HG03095 (cell line): ENCODE results near the gene KCNQ5.
A peak's percentile ranks its signal among the peaks of the same experiment; 100 is the strongest.

Source experiments
- ATAC-seq: cut with Tn5 transposase; IDR thresholded peaks from one replicate; pipeline ENCODE4 v1.9.1; 2021; ENCODE audit warnings: moderate library complexity; ENCODE audit not compliant: unreplicated experiment

KCNQ5 gene

GRCh38 chr6:72639920-72640614, 18.2 kb downstream of the KCNQ5 start:
- no peak for ATAC-seq

GRCh38 chr6:72640615-72640930, 18.7 kb downstream of the KCNQ5 start:
- ATAC-seq: no peak

DNA sequence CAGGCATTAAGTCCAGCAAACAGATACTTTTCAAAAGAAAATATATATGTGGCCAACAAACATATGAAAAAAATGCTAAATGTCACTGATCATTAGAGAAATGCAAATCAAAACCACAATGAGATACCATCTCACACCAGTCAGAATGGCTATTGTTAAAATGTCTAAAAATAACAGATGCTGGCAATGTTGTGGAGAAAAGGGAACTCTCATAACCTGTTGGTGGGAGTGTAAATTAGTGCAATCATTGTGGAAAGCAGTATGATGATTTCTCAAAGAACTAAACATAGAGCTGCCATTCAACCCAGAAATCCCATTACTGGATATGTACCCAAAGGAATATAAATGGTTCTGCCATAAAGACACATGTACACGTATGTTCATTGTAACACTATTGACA, 20.6 kb downstream of the KCNQ5 start:
- ATAC-seq: no peak

- ATAC-seq: no peak
These were observed 21.4 kb downstream of the KCNQ5 start for GRCh38 chr6:72643214-72643613.

GRCh38 chr6:72646604-72647485, 25.0 kb downstream of the KCNQ5 start:
- no peak for ATAC-seq

DNA sequence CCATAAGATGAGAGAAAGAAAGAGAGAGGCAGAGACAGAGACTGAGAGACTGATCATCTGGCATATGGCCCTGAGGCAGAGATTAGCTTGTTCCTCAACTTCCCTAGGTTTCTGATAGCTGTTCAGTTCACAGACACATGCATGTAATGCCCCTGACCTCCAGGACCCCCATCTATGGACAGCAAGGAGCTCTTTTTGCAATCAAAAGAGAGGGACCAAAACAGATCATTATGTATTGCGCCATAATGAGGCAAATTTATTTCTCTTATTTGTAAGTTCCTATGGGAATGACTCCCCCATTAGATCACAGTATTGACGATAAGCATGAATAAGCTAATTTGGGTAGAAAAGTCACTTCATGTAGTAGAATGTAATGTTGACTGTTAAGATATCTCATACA, 25.6 kb downstream of the KCNQ5 start:
- ATAC-seq: no peak

DNA sequence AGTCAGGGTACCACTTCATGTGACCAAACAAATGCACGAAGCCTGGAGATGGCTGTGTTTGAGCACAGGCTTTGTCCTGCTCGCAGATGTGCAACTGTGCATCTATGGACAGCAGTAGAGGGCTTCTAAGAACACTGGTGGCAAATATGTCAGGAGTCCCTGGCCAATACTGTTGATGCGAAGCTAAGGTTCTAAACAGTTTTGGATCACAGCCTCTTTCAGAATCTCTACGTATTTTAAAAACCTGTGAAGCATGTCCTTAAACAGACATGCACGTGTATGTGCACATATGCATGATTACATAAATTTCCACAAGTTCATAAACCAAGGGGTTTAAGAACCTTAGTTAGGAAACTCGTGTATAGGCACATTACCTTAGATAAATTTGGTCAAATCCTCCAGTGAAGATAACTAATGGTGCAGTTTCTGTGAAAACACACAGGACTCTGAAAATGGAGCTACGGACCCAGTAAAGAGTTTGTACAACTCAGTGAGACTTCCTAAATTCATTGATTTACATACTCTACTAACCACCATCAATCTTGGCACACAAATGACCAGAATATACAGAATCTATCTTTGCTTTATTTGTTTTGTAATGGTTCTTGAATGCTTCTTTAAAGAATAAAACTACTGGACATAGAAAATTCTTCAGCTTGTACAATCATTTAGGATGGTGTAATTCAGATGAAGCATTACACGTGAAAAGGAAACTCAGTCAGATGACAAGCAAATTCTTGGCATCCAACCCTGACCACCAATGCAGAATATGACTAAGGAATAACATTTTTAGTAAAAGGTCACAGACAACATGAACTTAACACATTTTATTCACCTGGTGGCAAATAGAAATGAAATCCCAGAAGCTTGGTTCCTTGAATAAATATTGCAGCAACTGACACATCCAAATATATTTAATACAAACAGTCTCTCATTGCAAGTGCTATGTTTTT, 27.4 kb downstream of the KCNQ5 start:
- ATAC-seq: peak; percentile 41

DNA sequence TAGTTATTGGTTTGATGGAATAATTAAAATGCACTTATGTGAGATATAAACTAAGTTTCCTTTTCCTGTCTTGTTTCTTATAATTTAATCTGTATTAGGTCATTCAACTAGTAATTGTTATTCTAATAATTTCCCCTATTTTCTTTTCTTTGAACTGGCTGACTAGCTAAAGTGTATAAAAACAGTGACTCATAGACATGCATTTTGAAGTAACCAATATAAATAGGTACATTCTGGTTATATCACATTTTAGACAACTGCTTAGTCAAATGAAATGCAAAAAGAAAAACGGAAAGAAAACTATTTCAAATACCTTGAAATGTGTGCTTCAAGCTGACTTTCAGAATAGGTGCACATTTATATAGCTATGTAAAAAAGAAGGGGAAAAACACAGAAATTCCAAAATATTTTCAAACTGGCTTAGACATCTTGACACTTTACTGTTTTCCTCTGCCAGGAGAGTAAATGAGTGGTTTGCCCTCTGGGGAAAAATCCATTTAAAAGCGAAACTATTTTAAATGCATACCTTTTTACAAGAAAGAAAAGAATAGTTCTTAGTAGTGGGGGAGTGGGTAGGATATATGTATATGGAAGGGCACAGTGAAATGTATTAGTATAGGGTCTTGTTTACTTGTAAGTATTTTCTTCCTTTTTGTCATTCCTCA, 28.3 kb downstream of the KCNQ5 start:
- no peak for ATAC-seq

DNA sequence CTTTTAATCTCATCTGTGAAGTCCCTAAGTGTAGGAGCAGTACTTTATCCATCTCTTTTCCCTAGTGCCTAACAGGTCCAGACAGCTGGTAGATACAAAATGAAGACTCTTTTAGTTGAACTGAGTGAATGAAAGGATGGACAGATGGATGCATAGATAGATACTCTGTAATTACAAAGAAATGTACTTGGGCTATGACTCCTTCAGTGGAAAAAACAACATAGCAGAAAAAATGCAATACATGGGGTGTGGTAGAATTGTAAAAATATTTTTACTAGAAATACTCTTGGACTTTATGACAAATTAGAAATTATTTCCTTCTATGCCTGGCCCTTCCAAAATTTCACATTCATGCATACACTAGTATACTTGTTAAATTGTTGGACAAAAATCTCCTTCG, 29.3 kb downstream of the KCNQ5 start:
- ATAC-seq: no peak

- no peak for ATAC-seq
These were observed 30.4 kb downstream of the KCNQ5 start for GRCh38 chr6:72651967-72652956.

DNA sequence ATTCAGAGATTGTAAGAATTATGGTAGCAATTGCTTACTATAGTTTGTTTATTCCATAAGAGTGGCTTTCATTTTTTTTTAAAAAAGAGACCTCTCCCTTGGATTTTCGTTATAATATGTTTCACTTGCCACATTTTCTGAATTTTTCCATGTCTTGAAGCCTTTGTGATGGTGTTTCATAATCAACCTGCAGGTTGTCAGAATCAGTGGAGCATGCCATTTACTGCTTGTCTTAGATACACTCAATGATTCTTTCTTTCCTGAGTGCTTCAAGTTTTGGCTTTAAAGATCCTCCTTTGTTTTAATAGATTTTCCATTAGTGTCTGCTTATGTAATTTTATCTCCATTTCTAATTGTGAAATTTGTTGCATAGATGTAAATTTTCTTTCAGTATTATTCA, 31.2 kb downstream of the KCNQ5 start:
- no peak for ATAC-seq

GRCh38 chr6:72654071-72654621, 32.3 kb downstream of the KCNQ5 start:
- ATAC-seq: peak; percentile 65

DNA sequence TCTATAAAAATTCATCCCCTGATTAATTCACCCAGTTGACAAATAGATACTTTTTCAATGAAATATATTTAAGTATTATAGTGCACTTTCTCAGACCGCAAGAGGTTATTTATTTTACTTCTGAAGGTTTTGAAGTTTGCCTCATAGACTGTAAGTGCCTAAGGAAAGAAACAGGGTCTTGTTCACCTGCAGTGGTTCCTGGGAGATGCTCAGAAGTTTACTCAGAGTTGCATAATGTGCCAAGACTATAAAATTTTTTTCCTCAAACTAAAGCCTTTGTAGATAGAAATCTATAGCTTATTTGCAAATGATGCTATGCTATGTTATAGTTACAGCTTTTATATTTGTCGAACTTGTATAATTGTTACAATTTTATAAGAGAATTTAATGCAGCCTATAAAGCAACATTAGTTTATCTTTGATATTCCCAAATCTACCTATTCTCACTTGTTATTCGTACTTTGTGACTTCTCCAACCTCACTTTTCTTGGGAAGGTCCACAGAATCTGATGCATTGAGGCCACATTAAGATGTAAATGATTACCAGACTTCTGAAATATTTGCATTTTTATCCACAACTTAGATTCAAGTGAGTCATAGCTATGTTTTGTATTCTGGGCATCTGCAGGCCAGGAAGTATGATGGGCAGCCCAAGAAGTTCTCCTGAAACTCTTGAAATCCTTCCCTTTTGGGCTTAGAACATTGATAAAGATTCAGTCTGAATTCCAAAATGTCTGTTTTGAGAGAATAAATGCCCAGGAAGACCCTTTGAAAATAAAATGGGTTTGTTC, 35.7 kb downstream of the KCNQ5 start:
- no peak for ATAC-seq

DNA sequence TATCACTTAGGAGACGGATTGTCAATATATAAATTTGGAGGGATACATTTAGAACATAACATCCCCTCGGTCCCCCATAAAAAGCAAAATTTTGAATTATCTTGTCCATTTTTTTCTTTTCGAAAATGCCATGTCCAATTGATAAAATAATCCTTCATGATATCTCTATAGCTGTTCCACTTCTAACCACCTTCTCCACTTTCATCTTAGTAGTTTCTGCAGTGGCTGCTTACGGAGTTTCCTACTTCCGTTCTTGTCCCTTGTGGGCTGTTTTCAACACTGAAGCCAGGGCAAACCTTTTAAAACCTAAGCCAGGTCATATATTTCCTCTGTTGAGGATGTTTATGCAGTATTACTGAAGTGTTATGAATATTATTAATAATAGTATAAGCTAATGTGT, 37.9 kb downstream of the KCNQ5 start:
- ATAC-seq: no peak

GRCh38 chr6:72661411-72661810, 39.5 kb downstream of the KCNQ5 start:
- ATAC-seq: no peak

- ATAC-seq: no peak
These were observed 43.7 kb downstream of the KCNQ5 start for GRCh38 chr6:72665599-72665998.

GRCh38 chr6:72669324-72669723, 47.5 kb downstream of the KCNQ5 start:
- no peak for ATAC-seq

DNA sequence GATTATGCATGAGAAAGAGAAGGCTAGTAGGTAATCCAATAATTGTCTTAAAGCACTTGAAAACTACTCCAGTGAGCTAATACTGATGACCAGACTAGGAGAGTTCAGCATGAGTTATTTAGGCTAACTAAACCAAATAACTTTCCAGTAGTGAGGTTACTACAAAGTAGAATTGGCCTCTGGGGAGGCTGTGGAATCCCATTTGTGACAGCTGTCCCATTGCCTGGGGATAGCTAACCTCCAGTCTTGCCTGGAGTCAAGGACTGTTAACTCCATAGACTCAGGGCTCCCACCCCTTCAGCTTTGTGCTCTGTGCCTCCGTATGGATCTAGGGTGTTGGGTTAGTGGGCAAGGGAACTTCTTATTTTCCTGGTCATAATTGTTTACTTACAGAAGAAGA, 51.0 kb downstream of the KCNQ5 start:
- no peak for ATAC-seq

DNA sequence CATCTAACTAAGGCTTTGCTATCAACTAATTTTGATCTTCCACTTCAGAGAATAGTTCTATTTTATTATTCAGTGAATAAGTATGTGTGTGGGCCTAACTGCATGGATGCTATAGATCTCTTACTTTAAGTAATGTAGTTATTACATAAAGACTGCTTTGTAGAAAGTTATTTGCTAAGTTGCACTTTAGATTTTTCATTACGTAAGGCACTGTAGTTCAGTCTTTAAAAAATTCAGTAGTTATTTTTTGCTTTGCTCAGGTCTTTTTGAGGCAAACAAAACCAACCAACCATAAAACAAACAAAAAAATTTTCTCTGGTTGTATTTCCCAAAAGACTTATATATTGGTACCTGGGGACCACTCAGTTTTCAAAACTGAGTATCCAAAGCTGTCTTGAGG, 53.0 kb downstream of the KCNQ5 start:
- ATAC-seq: no peak
